ENCODE results near the gene TXNIP. TPM values are rescaled to one million over a fixed set of nuclear protein-coding genes. Genes with fewer than 3 reads are reported as not detected.

The TXNIP gene
- total RNA-seq, 1 experiment from 2014 or later = 616 TPM

DNA sequence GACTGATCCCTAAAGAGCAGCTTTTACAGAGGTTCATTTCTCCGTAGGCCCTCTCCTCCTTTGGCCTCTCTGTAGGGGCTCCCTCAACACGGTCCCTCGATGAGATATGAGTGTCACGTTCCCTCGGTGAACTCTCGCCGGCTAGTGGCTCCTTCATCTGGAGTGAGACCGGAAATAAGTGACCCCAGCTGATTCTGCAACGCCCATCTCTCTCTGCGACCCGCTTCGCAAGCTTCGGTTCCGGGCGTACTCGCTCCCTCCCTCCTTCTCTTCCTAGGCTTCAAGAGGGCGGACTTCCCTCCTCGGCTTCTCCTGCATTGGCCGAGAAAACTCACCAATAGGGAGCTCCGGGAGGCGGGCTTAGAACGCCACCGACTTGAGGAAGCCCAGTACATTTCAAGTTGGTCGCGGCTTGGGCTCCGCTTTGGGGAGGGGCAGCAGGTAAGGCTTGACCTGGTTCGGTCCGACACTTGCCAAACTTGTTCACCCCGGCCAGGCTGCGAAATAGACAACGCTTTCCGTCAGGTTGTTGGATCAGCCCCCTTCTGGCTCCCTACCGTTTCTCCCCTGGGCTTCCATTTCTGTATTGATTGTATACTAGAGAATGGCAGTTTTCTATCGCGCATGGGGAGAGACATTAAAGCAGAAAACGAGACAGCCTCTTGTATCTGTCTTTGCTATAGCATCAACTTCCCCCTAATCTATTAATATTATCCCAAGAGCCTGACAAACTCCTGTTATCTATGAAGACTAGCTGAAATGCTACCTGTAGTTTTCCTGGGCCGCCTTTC, 31.9 kb downstream of the TXNIP start, which contains the start of the genes ANKRD34A and POLR3GL:
ANKRD34A (minus strand) TSS at position 248 of the 791 bp plus-strand sequence. CDS start 2,816 bp downstream, outside the sequence.
POLR3GL (plus strand) TSS at position 363 of the 791 bp plus-strand sequence. CDS start 10,176 bp downstream, outside the sequence.
- DNase-seq (ENCODE audit: extremely low read depth, low read depth) = peak; percentile 96

DNA sequence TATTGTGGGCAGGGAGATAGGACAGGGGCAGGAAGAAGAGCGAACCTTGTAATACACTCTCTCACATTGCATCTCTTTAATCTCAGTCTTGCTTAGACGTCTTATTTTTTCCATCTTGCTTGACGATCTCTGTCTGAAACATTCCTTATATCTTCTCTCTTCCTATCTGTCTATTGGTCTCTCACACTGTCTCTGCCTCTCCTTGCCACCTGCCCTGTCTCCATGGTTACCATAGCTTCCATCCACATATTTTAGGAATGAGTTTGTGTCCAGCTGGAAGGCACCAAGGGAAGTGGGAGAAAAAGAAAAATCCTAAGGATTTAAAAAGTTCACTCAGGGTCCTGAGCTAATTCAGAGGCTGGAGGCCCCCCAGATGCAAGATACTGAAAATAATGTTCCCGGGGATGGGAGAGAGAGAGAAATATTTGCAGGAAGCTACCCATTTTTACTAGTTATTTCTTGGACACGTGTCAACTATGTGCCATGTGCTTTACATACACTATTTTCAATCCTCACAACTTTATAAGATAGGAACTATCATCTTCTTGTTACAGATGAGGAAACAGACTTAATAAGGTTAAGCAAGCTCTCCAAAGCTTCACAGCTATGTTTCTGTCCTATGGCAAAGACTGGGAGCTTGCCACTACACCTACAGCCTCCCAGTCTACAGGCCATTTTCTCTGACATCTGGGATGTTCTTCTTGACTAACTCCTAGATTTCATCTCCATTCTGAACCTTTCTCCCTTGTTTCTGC, 32.9 kb downstream of the TXNIP start:
- DNase-seq (ENCODE audit: extremely low read depth, low read depth) = no peak

DNA sequence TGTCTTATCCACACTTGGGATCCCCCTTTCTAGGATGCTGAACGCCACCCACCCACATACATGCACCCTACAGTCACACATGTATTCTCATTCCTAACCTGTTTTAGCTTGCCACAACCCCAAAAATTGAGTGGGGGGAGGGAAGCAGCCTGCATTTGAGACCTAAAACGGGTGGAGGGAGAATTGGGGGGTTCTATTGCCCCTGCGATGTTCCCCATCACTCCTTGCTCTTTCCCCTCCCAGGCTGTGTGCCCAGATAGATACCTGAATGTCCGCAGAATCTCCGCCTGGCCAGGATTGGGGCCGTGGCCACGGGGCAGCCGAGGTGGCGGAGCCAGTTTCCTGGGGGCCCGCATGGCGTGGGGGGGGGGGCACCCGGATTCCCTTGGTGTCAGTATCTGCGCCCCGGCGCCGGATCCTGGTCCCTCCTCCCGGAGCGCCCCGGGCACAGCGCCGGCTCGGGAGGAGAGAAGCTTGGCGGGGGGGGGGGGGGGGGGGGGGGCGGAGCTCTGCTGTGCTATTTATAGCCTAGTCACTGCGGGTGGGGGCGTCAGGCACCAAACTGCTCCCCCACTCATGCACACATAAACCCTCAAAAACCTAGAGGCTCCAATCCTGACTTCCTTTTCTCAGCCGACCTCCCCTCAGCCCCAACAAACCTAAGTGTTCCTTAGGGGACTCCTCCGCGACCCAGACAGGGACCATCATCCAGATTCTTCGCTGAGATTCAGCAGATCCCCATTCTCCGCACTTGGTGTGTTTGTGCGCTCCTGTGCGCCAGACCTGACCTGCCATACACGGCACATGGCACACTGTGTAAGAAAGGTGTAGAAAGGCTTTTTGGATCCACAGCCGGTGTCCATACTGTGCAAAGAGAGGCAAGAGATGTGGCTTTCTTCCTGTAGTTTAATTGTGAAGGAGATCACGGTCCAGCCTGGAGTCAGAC, 33.9 kb downstream of the TXNIP start:
- DNase-seq (ENCODE audit: extremely low read depth, low read depth) = no peak

GRCh38 chr1:145961425-145962156, 34.8 kb downstream of the TXNIP start:
- DNase-seq (ENCODE audit: extremely low read depth, low read depth) = no peak

GRCh38 chr1:145961109-145961424, 35.3 kb downstream of the TXNIP start:
- no peak for DNase-seq (ENCODE audit: extremely low read depth, low read depth)

GRCh38 chr1:145960468-145961108, 35.8 kb downstream of the TXNIP start:
- DNase-seq (ENCODE audit: extremely low read depth, low read depth) = no peak

DNA sequence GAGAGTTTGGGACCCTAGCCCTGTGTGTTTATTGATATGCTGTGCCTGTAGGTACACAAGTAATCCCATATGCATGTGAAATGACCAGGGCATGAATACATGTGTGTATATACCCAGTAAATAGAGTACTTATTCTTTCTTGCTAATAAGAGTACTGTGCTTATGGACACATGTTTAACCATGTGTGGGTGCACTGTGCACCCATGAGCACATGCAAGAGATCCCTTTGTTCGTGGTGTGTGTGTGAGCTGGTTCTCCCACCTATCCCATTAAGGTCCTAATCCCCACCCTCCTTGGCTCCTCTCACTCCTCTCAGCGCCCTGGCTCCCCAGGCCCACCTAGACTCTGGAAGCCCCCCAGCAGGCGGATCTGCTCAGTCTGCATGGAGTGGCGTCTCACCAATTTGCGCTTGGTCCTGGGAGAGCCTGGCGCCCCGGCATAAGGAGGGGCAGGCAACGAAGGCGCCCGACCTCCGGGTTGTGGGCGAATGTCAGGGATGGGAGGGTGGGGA, 36.4 kb downstream of the TXNIP start:
- DNase-seq (ENCODE audit: extremely low read depth, low read depth) = no peak

DNA sequence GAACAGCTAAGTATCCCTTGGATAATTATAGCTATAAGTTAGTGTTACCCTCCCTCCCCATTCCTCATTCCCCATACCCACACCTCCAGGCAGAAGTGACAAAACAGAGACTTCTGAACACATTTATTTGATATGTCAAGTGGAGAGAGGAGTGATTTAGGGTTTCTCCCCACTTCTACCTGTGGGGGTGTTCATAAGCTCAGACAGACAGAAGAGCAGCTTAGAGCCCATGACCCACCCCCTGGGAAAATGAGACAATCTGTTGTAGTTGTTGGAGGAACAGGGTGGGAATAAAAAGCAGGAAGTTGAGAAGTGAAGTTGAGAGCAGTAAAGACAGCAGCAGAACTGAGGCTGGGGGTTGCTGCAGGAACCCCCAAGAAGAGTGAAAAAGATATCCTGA, 37.0 kb downstream of the TXNIP start:
- DNase-seq (ENCODE audit: extremely low read depth, low read depth) = no peak

DNA sequence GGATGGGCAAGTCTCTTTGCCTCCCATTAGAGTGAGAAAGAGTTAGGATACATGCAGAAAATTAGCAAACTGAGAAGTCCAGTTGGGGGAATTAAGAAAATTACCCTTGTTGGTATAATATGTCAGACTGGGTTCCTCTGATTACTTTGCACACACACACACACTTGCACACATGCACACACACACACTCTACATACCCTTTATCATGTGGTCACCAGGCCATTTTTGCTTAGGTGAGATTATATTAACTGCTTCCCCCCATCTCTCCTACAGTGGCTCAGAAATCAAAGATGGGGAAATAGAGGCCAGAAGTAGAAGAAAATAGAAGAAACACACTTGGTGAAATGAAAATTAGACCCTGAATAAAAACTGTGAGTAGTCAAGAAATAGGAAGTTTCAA, 37.6 kb downstream of the TXNIP start:
- DNase-seq (ENCODE audit: extremely low read depth, low read depth) = no peak

DNA sequence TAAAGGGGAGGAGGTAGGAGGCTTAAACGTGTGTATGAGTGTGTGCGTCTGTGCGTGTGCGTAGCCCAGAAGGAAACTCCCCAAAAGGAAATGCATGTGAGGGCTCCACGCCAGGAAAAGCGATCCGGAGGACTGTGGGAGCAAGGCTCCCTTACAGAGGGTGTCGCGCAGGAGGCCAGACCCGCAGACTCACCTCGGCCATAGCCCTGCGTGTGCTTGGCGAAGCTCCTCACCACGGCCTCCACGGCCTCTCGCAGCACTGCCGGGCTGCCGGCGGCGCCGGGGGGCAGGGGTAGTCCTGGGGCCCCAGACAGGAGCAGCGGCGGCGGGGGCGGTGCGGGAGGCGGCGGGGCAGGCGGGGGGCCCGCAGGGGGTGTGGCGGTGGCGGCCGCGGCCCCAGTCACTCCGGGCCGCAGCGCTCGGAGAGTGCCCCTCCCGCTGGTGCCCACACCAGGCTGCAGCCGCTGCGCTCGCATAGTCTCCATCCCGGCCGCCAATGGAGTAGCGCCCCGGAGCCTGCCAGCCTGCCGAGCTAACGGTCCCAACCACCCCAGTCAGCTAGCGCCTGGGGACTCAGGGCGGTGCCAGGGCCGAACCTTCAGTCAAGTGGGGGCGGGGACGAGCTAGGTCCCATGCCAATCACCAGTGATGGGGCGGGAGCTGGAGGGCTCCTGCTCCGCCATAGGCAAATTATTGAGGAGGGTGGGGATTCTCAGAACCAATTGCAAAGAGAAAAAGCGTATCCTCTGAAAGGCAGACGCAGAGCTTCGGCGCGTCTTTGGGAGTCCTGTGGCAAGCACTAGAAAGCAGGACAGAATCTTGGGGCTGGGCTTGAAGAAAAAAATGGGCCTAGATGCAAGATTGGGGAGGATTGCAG, 38.7 kb downstream of the TXNIP start, which contains the start of gene LIX1L:
LIX1L (minus strand) TSS at position 575 of the 877 bp plus-strand sequence; CDS start at position 485, 90 bp downstream.
- peak; percentile 99 for DNase-seq (ENCODE audit: extremely low read depth, low read depth)

DNA sequence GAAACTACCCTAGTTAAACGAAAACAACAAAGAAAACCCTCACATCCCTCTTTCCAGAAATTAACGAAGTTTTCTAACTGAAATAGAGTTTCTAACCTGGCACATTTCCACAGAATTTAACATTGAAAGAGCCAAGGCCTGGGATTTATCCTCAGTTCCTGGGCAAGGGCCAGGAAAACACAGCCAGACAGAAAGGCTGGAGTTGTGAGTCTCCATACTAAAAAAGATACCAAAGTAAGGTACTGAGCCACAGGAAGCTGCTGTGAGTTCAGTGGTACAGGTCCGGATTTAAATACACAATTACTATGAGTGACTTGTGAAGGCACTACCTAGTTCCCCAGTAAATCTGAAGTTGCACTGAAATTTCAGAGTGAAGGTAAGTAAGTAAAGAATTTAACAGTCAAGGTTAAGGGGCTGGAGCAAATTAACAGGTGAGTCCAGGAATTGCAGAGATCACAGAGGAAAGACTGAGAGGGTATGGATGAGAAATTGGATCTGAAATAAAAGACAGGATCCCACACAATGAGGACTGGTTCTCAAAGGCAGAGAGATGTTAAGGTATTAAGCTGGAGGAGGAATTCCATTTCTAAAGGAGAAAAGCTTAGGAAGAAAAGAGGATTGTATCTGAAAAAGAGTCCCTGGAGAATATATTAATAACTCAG, 39.5 kb downstream of the TXNIP start:
- no peak for DNase-seq (ENCODE audit: extremely low read depth, low read depth)

DNA sequence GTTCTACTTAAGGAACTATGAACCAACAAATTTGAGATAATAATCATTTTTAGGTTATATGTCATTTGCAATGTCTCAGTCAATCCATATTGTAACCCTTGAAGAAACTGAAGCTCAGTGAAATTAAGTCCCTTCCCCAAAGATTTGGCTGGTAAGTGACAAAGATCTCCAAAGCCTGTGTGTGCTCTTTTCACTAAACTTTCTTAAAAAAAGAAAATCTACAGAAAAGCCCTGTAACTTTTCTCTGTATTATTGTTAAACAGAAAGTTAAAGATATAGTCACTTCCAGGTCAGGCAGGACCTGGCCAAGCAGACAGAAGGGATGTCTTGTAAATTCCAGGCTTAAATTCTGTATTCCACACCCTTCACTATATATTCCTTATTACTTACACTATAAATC, 40.0 kb downstream of the TXNIP start:
- DNase-seq (ENCODE audit: extremely low read depth, low read depth) = no peak

DNA sequence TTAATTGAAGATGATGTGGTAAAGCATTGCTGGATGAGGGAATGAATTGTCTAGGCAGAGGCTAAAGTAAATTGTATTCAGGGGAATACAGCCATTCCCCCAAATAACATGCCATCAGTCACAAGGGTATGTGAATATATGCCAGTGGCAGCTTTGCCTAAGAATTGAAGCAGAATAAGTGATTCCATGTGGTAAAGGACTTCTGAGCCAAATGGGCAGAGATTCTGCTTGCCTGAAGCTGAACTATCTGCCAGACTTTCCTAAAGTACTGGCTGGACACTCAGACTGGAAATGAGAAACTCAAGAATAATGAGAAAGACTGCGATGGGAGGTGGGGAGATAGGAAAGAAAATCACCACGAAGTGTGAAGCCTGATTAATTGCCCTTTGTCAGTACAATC, 40.9 kb downstream of the TXNIP start:
- no peak for DNase-seq (ENCODE audit: extremely low read depth, low read depth)

DNA sequence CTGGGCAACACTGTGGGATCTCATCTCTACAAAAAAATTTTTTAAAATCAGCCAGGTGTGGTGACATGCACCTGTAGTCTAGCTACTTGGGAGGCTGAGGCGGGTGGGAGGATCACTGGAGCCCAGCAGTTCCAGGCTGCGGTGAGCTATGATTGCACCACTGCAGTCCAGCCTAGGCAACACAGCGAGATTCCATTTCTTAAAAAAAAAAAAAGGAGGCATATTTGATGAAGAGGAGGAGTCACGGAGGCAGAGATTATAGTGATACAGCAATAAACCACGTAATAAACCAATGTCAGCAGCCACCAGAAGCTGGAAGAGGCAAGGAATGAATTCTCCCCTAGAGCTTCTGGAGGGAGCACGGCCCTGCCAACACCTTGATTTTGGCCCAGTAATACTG, 42.5 kb downstream of the TXNIP start:
- no peak for DNase-seq (ENCODE audit: extremely low read depth, low read depth)

- no peak for DNase-seq (ENCODE audit: extremely low read depth, low read depth)
These were observed 43.5 kb downstream of the TXNIP start for GRCh38 chr1:145952903-145953302.

GRCh38 chr1:145951526-145951925, 44.9 kb downstream of the TXNIP start:
- DNase-seq (ENCODE audit: extremely low read depth, low read depth) = no peak

DNA sequence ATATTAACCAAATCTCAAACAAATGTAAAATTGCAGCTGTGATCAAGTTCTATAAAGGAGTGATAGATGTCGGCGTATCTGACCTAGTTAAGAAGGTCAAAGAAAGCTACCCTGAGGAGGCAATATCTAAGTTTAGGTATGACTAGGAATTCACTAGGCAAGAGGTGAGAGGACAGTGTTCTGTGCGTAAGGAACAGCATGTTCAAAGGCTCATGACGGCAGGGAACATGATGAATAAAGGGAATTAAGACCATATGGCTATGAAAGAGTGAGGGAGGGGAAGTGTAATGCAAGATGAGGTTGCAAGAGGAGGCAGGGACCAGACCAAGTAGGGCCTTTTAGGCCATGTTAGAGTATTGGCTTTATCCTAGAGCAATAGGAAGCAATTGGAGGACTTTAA, 47.2 kb downstream of the TXNIP start:
- no peak for DNase-seq (ENCODE audit: extremely low read depth, low read depth)

DNA sequence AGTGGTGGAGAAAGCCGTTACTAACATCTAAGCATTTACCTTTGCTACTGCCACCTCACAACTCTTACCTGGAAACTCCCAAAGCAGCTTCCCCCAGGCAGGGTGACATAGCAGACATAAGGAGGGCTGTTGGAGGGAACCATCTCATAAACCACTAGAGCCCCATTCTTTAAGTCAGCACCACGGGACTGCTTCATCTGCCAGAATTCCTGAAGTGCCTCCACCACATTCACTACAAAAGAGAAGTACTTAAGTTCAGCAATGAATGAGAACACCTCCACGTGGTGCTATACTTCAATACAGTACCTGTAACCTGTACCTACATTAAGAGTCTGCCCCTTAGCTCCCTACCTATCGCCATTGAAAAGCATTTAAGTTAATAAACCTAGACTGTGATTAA, 48.8 kb downstream of the TXNIP start:
- no peak for DNase-seq (ENCODE audit: extremely low read depth, low read depth)
